RPMI8226 (cell line): ENCODE results near the gene CFAP46.
"Not testable (repeated sequence)": the region's sequence is repeated elsewhere in the genome, so short reads cannot be mapped to it uniquely, and the experiment has no call there.

Experiments
- DNase-seq: peaks from one replicate; pipeline ENCODE4 v3.0.0-alpha.2; 2015

The CFAP46 gene

DNA sequence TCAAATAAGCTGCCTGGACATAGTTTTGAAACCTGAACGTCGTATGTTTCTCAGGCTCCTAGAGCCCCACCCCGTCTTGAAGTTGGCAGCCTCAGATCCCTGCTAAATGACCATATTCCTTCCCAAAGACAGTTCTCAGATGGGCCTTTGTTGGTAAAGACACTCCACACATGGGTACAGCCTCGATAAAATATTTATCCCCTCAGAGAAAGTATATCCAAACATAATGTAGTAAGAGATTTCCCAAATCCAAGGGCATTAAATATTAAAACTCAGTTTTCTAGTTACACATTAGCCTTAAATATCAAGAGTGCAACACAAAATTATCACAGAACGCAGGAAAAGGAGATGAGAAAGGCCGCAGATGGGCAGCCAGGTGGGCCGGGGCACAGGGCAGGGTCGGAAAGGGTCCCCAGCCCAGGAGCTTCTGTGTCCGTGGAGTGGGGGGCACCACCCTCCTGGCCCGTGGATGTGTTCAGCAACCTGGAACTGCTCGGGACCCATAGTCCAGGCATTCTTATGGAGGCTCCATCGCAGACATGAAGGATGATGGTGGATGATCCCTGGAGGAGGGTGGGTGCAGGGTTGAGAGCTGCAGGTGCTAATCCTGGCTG is 1.5 kb upstream of the CFAP46 start:
- DNase-seq, result no peak

GRCh38 chr10:132943058-132943790 is 854 bp upstream of the CFAP46 start:
- DNase-seq, result no peak

- no peak for DNase-seq
These were observed 724 bp downstream of the CFAP46 start for GRCh38 chr10:132941640-132942051.

- no peak for DNase-seq
These were observed 1.4 kb downstream of the CFAP46 start for GRCh38 chr10:132940791-132941465.

- peak; percentile 49 for DNase-seq
These were observed 2.2 kb downstream of the CFAP46 start for GRCh38 chr10:132939957-132940790.

DNA sequence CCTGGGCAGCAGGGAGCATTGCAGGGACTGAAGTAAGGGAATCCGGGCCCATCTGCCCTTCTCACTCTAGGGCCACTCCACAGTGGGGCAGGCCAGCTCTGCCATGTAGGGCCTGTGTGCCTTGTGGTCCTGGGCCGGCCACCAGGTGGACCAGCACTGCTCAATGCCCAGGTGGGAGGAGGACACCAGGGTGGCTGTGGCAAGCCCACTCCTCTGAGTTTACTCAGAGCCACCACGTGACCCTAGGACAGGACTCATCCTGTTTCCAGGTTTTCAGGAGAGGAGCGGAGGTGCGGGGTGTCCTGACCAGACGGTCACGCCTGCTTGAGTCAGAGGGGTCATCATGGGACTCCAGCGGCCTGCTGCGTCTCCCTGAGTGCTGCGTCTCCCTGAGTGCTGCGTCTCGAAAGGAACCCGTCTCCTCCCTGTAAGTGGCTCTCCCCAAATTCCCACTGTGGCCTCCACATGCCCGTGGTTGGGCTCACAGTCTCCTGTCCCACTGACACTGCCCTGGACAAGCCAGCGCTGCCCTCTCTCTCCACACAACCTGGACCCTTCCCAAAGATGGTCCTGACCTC is 2.9 kb downstream of the CFAP46 start:
- DNase-seq, result no peak

- DNase-seq, result peak; percentile 33
These were observed 3.7 kb downstream of the CFAP46 start for GRCh38 chr10:132938472-132939339.

GRCh38 chr10:132937861-132938260 is 4.5 kb downstream of the CFAP46 start:
- DNase-seq, result peak; percentile 44

DNA sequence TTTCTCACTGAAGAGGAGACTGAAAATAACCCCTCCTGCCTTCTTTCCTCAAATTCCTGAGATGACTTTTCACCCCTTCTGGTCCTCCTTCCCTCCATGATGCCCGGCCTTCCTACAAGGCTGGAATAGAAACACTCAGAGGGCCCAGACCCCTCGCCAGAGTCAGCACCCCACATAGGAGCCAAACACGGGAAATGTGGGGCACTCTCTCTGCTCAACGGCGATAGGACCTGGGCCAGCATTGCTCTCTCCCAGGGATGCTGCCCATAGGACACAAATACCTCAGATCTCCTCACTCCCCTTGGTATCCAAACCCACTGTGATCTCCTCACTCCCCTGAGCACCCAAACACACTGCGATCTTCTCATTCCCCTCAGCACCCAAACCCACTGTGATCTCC is 7.4 kb downstream of the CFAP46 start:
- no peak for DNase-seq

GRCh38 chr10:132933308-132934042 is 8.9 kb downstream of the CFAP46 start:
- DNase-seq, result no peak

DNA sequence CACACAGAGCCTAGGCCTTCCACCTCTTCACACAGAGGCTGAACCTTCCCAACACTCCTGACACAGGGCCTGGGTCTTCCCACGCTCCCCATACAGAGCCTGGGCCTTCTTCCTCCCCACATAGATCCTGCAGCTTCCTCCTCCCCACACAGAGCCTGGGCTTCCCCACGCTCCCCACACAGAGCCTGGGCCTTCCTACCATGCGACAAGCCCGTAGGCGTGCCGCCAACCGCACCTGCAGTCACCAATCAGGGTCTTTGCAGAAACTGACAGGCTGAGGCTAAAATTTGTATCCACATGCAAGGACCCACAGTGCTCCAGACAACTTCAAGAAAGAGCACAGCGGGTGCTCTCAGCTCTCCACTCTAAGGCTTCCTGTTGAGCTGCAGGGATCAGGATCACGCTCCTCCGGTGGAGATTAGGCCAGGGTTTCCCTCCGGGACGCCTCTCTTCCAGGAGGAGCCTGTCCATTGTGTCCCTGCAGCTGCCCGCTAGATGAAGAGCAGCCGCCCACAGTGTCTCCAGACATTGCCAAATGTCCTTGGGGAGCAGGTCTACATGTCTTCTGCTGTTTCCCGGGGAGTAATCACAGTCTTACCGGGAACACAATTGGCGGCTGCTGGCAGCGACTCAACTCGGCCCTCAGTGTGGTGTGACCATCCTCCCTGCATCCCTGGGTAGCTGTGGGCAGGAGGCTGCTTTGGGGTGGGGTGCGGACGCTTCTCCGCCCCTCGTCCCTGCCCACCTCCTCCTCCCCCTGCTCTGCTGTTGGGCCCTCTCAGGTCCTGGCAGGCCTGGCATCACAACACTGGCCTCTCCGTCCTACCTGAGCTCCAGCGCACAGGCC is 9.7 kb downstream of the CFAP46 start:
- DNase-seq, result no peak

DNA sequence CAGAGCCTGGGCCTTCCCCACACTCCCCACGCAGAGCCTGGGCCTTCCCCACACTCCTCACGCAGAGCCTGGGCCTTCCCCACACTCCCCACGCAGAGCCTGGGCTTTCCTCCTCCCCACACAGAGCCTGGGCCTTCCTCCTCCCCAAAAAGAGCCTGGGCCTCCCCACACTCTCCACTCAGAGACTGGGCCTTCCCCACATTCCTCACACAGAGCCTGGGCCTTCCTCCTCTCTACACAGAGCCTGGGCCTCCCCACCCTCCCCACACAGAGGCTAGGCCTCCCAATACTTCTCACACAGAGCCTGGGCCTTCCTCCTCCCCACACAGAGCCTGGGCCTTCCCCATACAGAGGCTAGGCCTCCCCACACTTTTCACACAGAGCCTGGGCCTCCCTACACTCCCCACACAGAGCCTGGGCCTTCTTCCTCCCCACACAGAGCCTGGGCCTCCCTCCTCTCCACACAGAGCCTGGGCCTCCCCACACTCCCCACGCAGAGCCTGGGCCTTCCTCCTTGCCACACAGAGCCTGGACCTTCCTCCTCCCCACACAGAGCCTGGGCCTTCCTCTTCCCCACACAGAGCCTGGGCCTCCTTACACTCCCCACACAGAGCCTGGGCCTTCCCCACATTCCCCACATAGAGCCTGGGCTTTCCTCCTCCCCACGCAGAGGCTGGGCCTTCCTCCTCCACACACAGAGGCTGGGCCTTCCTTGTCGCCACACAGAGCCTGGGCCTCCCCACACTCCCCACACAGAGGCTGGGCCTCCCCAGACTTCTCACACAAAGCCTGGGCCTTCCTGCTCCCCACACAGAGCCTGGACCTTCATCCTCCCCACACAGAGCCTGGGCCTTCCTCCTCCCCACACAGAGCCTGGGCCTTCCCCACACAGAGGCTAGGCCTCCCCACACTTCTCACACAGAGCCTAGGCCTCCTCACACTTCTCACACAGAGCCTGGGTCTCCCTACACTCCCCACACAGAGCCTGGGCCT is 10.8 kb downstream of the CFAP46 start:
- not testable (repeated sequence) for DNase-seq

DNA sequence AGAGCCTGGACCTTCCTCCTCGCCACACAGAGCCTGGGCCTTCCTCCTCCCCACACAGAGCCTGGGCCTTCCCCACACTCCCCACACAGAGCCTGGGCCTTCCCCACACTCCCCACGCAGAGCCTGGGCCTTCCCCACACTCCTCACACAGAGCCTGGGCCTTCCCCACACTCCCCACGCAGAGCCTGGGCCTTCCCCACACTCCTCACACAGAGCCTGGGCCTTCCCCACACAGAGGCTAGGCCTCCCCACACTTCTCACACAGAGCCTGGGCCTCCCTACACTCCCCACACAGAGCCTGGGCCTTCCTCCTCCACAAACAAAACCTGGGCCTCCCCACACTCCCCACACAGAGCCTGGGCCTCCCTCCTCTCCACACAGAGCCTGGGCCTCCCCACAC is 11.7 kb downstream of the CFAP46 start:
- not testable (repeated sequence) for DNase-seq

GRCh38 chr10:132929953-132930548 is 12.3 kb downstream of the CFAP46 start:
- DNase-seq, result no peak

- DNase-seq, result no peak
These were observed 12.9 kb downstream of the CFAP46 start for GRCh38 chr10:132929480-132929879.

DNA sequence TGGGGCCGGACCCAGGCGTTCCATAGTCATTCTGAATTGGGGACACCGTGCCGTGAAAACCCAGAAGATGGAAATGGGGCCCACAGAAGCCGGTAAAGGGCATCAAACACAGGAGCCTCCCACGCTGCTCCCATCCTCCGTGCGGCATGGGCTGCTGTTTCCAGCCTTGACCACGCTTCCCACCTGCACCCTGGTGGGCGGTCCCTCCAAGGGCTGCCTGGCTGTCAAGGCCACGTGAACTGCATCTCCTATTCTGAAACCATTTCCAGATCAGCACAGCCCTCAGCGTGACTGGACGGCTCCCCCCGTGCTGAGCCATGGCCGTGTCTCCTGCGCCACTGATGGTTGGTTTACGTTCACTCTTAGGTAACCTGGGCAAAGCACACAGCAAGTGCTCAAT is 14.1 kb downstream of the CFAP46 start:
- DNase-seq, result no peak

DNA sequence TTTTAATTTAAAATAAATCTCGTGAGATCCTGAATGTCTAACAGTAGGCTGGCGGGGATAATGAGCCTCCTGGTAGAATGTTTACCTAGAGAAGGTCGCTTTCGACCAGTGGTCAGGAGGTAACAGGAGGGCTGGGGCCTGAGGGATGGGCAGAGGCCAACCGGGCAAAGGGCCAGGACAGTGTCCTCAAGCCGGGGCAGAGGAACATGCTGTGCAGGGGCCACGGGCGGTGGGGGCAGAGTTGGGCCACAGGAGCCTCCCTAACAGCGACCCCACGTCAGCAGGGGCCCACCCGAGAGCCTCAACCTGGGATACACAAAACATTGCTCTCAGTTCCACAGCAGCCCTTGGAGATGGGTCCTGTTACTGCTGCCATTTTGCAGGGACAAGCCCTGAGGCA is 14.5 kb downstream of the CFAP46 start:
- DNase-seq, result no peak
